Inferior parietal cortex (tissue), 1 donor: Measurements from ENCODE around the gene DENND4C.
"Not testable (repeated sequence)": the region's sequence is repeated elsewhere in the genome, so short reads cannot be mapped to it uniquely, and the experiment has no call there.

Experiments used
- DNase-seq: peaks from one replicate; pipeline ENCODE4 v3.0.0-alpha.2; 2016; ENCODE audit errors: extremely low spot score

Gene DENND4C

GRCh38 chr9:19266778-19267384 is 36.4 kb downstream of the DENND4C start:
- DNase-seq: not testable (repeated sequence)

- DNase-seq: no peak
Measured at GRCh38 chr9:19269582-19269981, 39.1 kb downstream of the DENND4C start.

GRCh38 chr9:19270421-19270949 is 40.0 kb downstream of the DENND4C start:
- DNase-seq: no peak

- DNase-seq: no peak
Measured at GRCh38 chr9:19271081-19271480, 40.6 kb downstream of the DENND4C start.

GRCh38 chr9:19281801-19282200 is 51.3 kb downstream of the DENND4C start:
- no peak for DNase-seq

GRCh38 chr9:19283072-19283710 is 52.7 kb downstream of the DENND4C start:
- no peak for DNase-seq

GRCh38 chr9:19284729-19285128 is 54.2 kb downstream of the DENND4C start:
- no peak for DNase-seq

GRCh38 chr9:19286634-19287188 is 56.2 kb downstream of the DENND4C start:
- no peak for DNase-seq

- DNase-seq: no peak
Measured at GRCh38 chr9:19288081-19288480, 57.6 kb downstream of the DENND4C start.

- no peak for DNase-seq
Measured at GRCh38 chr9:19290103-19290502, 59.6 kb downstream of the DENND4C start.

GRCh38 chr9:19294219-19294618 is 63.7 kb downstream of the DENND4C start:
- DNase-seq: no peak

GRCh38 chr9:19298436-19299000 is 68.0 kb downstream of the DENND4C start:
- no peak for DNase-seq

GRCh38 chr9:19303216-19303615 is 72.7 kb downstream of the DENND4C start:
- no peak for DNase-seq

GRCh38 chr9:19306568-19306967 is 76.1 kb downstream of the DENND4C start:
- DNase-seq: no peak

GRCh38 chr9:19310246-19310645 is 79.8 kb downstream of the DENND4C start:
- DNase-seq: no peak

GRCh38 chr9:19313573-19313972 is 83.1 kb downstream of the DENND4C start:
- no peak for DNase-seq

GRCh38 chr9:19320495-19320894 is 90.0 kb downstream of the DENND4C start:
- no peak for DNase-seq

- DNase-seq: no peak
Measured at GRCh38 chr9:19331877-19332276, 101.4 kb downstream of the DENND4C start.

GRCh38 chr9:19336166-19336565 is 105.7 kb downstream of the DENND4C start:
- DNase-seq: no peak

GRCh38 chr9:19342947-19343346 is 112.5 kb downstream of the DENND4C start:
- no peak for DNase-seq

GRCh38 chr9:19358701-19359100 is 128.2 kb downstream of the DENND4C start:
- no peak for DNase-seq

- no peak for DNase-seq
Measured at GRCh38 chr9:19369107-19369506, 138.6 kb downstream of the DENND4C start.

- DNase-seq: no peak
Measured at GRCh38 chr9:19371942-19372341, 141.4 kb downstream of the DENND4C start.
